Body of pancreas (tissue), 4 donors: ENCODE measurements around the gene INF2.

Source experiments
- CTCF ChIP-seq, 7 experiments: fragments of 450-650 bp in 4 of 7; fragments of 200-600 bp in 3 of 7; sonication (generic) in 3 of 7; IDR thresholded peaks; one replicate each; pipeline ENCODE4 v1.5.1; 2016 to 2019; ENCODE audit warnings: antibody characterized with exemption in 7 of 7
- POLR2A ChIP-seq, 3 donors: fragments of 450-650 bp; IDR thresholded peaks; one replicate each; pipeline ENCODE4 v1.6.1; 2016; ENCODE audit warnings: antibody characterized with exemption in 3 of 3, mild to moderate bottlenecking in 2 of 3

- peak in 6 of 7 experiments; percentile 7 to 56 (median 26) for TF ChIP-seq CTCF (IDR thresholded peaks at IDR 0.05)
- no peak for TF ChIP-seq POLR2A (IDR thresholded peaks at IDR 0.05)
These were observed 81.4 kb downstream of the INF2 start for GRCh38 chr14:104770851-104771272.
